ENCODE data around the gene KIAA1191.
A peak's percentile ranks its signal among the peaks of the same experiment; 100 is the strongest.
"Not testable (repeated sequence)": the region's sequence is repeated elsewhere in the genome, so short reads cannot be mapped to it uniquely, and the experiment has no call there.

The KIAA1191 gene, protein sequence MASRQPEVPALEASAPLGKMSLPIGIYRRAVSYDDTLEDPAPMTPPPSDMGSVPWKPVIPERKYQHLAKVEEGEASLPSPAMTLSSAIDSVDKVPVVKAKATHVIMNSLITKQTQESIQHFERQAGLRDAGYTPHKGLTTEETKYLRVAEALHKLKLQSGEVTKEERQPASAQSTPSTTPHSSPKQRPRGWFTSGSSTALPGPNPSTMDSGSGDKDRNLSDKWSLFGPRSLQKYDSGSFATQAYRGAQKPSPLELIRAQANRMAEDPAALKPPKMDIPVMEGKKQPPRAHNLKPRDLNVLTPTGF

DNA sequence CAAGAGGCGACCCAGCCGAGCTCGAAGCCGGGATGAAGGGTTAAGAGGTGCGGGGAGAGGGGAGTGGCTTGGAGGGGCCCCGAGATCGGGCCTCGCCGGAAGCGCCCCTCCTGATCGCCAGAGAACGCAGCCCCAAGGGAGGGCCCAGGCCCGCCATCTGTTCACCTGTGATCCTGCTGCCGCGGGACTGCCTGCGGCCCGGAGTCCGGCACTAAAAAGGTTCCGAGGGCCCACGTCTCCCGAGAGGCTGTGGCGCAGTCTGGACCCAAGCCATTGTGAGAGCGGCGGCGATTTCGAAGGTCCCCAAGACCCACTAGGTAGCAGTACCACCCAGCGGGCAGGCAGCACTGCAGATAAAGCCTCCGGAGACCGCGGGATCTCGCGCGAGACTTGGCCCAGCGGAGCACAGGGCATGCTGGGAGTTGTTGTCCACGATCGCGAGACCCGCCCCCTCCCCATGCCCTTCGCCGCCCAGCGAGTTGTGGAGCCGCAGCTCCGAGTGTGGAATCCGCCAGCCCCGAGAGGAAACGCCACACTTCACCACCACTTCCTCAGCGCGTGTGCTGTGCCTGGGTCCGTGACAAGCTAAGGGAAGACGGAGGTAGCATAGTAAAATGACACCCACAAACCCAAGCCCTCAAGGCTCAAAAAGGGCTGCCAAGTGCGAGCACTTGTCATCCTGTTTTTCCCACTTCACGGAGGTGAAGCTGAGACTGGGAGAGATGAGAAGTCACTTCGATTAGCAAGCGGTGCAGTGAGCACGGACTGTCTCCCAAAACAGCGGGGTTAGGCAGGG, at the start of gene KIAA1191:
TSS of gene KIAA1191 (minus strand) at position 328 of the 796 bp plus-strand sequence. CDS start 2,256 bp downstream, outside the sequence.
- Histone ChIP-seq H3K27me3 (peaks cover 10 to 27% (median 21%) of the 10 kb centered on the region in 11 experiments; a peak in 21 of 22 replicates), H4K20me1 (peaks cover 19 to 49% (median 39%) of the 10 kb centered on the region in 11 experiments; a peak in 20 of 22 replicates), H3K4me2 (peak within 1 kb of the TSS; percentile 83 to 97 (median 86)), H3K36me3 (peaks cover 26 to 33% (median 28%) of the 10 kb centered on the region in 11 experiments; a peak in 21 of 22 replicates), H3K4me3 (peak within 1 kb of the TSS; percentile 80 to 100 (median 92)), H3K9ac (peak within 1 kb of the TSS; percentile 84 to 96 (median 92)), H3K27ac (peak within 1 kb of the TSS; percentile 75 to 88 (median 84)), H3K4me1 (peaks cover 41 to 62% (median 56%) of the 10 kb centered on the region in 10 experiments), H3K9me3 (replicated peaks in 1 of 11) (no peaks in the 10 kb centered on the region)
- no peak for TF ChIP-seq Cebpa-rat (IDR thresholded peaks at IDR 0.05)

DNA sequence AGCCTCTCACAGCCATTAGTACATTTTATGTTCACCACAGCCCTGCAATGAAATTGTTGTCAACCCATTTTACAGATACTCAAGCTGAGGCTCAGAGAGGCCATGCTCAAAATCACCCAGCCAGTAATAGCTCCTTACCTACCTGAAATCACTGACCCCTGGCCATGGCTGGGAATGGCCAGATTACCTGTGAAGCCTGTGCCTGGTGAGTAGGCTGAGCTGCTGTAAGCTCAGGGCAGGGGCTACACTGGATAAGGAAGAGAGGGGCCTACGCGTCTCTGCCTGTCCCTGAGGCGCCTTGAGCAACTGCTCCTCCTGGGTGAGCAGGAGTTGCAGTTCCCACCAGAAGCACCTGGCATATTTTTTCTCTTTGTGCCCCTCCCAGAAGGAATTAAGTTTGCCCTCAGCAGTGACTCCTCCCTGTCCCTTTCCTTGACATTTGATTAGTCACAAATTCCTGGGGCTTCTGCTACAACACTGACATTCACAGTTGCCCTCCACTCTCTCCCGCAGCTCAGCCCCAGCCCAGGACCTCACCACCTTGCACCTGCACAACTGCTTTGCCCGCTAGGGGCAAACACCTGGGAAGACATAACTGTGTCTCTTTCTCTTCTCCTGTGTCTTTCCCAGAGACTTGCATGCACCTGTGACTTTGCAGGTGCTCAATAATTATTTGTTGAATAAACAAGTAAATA, 49.1 kb upstream of the KIAA1191 start:
- no peaks in the 10 kb centered on the region for H3K27me3 ChIP-seq
- no peak overlapping the region for H3K27ac ChIP-seq
- peaks cover 8 to 47% (median 24%) of the 10 kb centered on the region in 10 experiments for H3K4me1 ChIP-seq
- H3K4me2 ChIP-seq, result peak overlapping the region in 4 of 11 experiments; percentile 18 to 61 (median 48); a peak in 5 of 22 replicates
- H3K36me3 ChIP-seq, result peaks cover 23 to 55% (median 41%) of the 10 kb centered on the region in 11 experiments
- no peak overlapping the region for H3K9ac ChIP-seq
- H4K20me1 ChIP-seq, result peaks cover 11 to 68% (median 30%) of the 10 kb centered on the region in 11 experiments; a peak in 15 of 22 replicates
- no peaks in the 10 kb centered on the region for H3K9me3 ChIP-seq (replicated peaks in 1 of 11)
- no peak for TF ChIP-seq Cebpa-rat (IDR thresholded peaks at IDR 0.05)
- H3K4me3 ChIP-seq, result no peak overlapping the region

DNA sequence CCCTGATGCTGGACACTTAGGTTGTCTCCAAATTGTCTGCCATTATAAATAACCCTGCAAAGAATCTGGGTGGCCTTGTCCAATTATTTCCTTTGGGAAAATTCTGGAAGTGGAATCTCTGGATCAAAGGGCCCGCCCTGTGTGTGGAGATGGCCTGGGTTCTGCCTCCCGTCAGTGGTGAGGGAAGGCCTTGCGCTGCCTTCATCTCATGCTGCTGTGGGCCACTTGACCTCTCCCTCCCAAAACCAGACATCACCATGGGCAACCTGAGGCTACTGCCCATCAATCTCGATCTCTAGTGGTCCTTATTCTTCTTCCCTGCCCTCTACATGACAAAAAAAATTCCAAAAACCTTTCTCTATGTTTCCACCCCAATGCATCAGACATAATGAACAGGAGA, 48.2 kb upstream of the KIAA1191 start:
- Histone ChIP-seq H4K20me1 (peaks cover 11 to 66% (median 30%) of the 10 kb centered on the region in 11 experiments; a peak in 15 of 22 replicates), H3K4me2 (no peak overlapping the region), H3K4me3 (no peak overlapping the region), H3K27ac (no peak overlapping the region), H3K9me3 (replicated peaks in 1 of 11) (no peaks in the 10 kb centered on the region), H3K36me3 (peaks cover 24 to 64% (median 47%) of the 10 kb centered on the region in 11 experiments), H3K9ac (no peak overlapping the region), H3K4me1 (peaks cover 0 to 38% (median 17%) of the 10 kb centered on the region in 10 experiments; a peak in 14 of 20 replicates), H3K27me3 (no peaks in the 10 kb centered on the region)
- TF ChIP-seq Cebpa-rat (IDR thresholded peaks at IDR 0.05), result no peak

DNA sequence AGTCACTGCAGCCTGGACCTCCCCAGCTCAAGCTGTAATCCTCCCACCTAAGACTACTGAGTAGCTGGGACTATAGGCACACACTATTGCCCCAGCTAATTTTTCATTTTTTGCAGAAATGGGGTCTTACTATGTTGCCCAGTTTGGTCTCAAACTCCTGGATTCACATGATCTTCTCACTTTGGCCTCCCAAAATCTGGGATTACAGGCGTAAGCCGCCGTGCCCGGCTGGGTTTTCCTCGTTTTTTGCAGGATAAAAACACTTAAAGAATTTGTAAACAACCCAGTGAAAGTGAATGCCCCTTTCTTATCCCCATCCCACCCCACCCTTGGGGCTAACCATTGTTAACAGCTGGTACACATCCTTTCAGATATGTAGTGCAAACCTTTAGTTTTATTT, 47.0 kb upstream of the KIAA1191 start:
- no peak overlapping the region for H3K9ac ChIP-seq
- H3K27me3 ChIP-seq, result no peaks in the 10 kb centered on the region
- peaks cover 25 to 75% (median 54%) of the 10 kb centered on the region in 11 experiments for H3K36me3 ChIP-seq
- no peak overlapping the region for H3K4me2 ChIP-seq
- no peaks in the 10 kb centered on the region for H3K9me3 ChIP-seq (replicated peaks in 1 of 11)
- no peak for TF ChIP-seq Cebpa-rat (IDR thresholded peaks at IDR 0.05)
- peaks cover 0 to 26% (median 10%) of the 10 kb centered on the region in 10 experiments; a peak in 12 of 20 replicates for H3K4me1 ChIP-seq
- H4K20me1 ChIP-seq, result peaks cover 11 to 64% (median 25%) of the 10 kb centered on the region in 11 experiments; a peak in 15 of 22 replicates
- H3K4me3 ChIP-seq, result no peak overlapping the region
- no peak overlapping the region for H3K27ac ChIP-seq

DNA sequence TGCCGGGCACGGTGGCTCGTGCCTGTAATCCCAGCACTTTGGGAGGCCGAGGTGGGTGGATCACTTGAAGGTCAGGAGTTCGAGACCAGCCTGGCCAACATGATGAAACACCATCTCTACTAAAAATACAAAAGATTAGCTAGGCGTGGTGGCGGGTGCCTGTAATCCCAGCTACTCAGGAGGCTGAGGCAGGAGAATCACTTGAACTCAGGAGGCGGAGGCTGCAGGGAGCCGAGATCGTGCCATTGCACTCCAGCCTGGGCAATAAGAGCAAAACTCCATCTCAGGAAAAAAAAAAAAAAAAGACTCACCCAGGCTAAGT, 46.6 kb upstream of the KIAA1191 start:
- not testable (repeated sequence) for H3K4me3 ChIP-seq; H3K9ac ChIP-seq; H3K27ac ChIP-seq; H3K27me3 ChIP-seq; H3K4me2 ChIP-seq; H3K9me3 ChIP-seq (replicated peaks in 1 of 11)
- H3K4me1 ChIP-seq, result peaks cover 0 to 23% (median 10%) of the 10 kb centered on the region in 10 experiments; a peak in 12 of 20 replicates
- H3K36me3 ChIP-seq, result peaks cover 25 to 79% (median 54%) of the 10 kb centered on the region in 11 experiments
- peaks cover 8 to 61% (median 21%) of the 10 kb centered on the region in 11 experiments; a peak in 14 of 22 replicates for H4K20me1 ChIP-seq

DNA sequence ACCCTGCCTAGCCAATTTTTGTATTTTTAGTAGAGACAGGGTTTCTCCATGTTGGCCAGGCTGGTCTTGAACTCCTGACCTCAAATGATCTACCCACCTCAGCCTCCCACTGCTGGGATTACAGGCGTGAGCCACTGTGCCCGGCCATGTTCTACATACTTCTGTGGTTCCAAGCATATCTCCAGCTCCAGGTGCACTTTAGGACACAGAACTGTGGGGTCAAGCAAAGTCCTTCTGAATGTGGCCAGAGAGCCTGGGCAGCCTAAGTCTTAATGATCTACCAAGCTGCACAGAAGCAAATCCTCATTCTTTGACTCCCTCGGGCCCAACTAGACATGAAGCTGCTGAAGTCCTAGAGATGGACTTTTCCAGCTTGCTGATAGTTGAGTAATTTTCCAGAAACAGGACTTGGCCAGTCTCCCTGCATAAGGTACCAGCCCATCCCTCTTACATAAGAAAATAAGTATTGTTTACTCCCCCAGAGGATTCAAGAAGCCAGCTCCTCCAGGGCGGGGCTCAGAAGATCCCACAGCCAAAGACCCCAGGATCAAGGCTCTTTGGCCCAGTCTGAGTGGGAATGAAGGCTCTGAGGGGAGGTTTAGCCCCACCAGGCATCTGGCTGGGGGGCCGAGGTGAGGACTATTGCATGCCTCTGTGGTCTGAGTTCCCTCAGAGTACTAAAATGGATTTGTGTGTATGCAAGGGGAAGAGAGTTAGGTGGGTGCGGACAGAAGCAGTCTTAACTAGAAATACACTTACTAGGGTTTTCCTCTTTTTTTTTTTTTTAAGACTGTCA, 46.1 kb upstream of the KIAA1191 start:
- Histone ChIP-seq H3K36me3 (peaks cover 25 to 80% (median 54%) of the 10 kb centered on the region in 11 experiments), H3K27me3 (no peaks in the 10 kb centered on the region), H3K9me3 (replicated peaks in 1 of 11) (no peaks in the 10 kb centered on the region), H3K4me2 (no peak overlapping the region), H3K27ac (no peak overlapping the region), H4K20me1 (peaks cover 3 to 55% (median 16%) of the 10 kb centered on the region in 11 experiments; a peak in 13 of 22 replicates), H3K4me3 (no peak overlapping the region), H3K4me1 (peaks cover 0 to 23% (median 10%) of the 10 kb centered on the region in 10 experiments; a peak in 12 of 20 replicates), H3K9ac (no peak overlapping the region)
- no peak for TF ChIP-seq Cebpa-rat (IDR thresholded peaks at IDR 0.05)

DNA sequence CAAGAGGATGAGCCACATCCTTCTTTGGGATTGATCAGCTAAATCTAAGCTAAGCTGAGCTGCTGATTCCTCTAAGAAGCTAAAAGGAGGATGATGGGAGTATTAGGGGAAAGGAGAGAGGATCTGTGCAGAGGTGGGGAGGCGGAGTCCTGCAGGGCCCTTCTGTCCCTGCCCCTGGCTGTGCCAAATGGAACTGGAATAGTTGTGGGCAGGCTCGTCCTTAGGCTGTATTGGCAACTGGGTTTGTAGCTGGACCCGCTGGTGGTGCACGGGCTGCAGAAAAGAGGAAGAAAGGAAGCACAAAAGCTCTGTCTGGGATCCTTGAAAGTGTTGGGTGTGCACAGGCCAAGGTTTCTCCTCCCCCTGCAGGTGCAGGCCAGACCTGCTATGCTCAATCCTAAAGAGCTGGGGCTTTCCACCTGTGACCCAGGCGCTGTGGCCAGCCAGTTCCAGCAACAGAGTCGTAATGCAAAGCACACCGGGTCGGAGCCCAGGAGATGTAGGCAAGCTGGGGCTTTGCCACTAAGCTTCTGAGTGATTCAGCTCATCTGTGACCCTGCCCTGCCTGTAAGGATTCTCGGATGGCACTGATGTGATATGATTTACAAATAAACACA, 45.0 kb upstream of the KIAA1191 start:
- Histone ChIP-seq H3K27me3 (no peaks in the 10 kb centered on the region), H3K9me3 (replicated peaks in 1 of 11) (no peaks in the 10 kb centered on the region), H4K20me1 (peaks cover 3 to 47% (median 11%) of the 10 kb centered on the region in 11 experiments; a peak in 12 of 22 replicates), H3K36me3 (peaks cover 25 to 82% (median 54%) of the 10 kb centered on the region in 11 experiments), H3K4me2 (no peak overlapping the region), H3K4me3 (no peak overlapping the region), H3K9ac (no peak overlapping the region), H3K4me1 (peaks cover 0 to 12% (median 7%) of the 10 kb centered on the region in 10 experiments; a peak in 11 of 20 replicates), H3K27ac (no peak overlapping the region)
- no peak for TF ChIP-seq Cebpa-rat (IDR thresholded peaks at IDR 0.05)
